Activated T-cell treated with anti-CD3 and anti-CD28 coated beads, Interleukin-2, amount 50 U/mL, for 72 hours (primary cell): ENCODE results near the gene MCM5. TPM values are rescaled to one million over a fixed set of nuclear protein-coding genes. Genes with fewer than 3 reads are reported as not detected.

Experiments used
- ATAC-seq, 2 donors: fragments of 150-1000 bp; cut with Tn5 transposase; replicated peaks in 1 of 2; 2 replicates each; pipeline ENCODE4 v1.10.0; 2021; ENCODE audit warnings: moderate library complexity in 2 of 2, mild to moderate bottlenecking in 1 of 2
- DNase-seq, 2 donors: peaks; one replicate each; pipeline ENCODE4 v3.0.0; 2021 to 2022; ENCODE audit warnings: mixed read lengths in 1 of 2
- H3K27ac Mint-ChIP-seq: one replicate; pipeline ENCODE4 v1.8.0; 2022; ENCODE audit warnings: mild to moderate bottlenecking, moderate library complexity, mixed read lengths
- H3K27me3 Mint-ChIP-seq: one replicate; pipeline ENCODE4 v1.8.0; 2022; ENCODE audit warnings: low read depth, mixed read lengths
- H3K36me3 Mint-ChIP-seq, 2 donors: one replicate each; pipeline ENCODE4 v1.8.0; 2022; ENCODE audit warnings: mixed read lengths in 2 of 2, mild to moderate bottlenecking in 1 of 2; ENCODE audit not compliant: insufficient read depth in 2 of 2
- H3K4me1 Mint-ChIP-seq: one replicate; pipeline ENCODE4 v1.8.0; 2022; ENCODE audit warnings: low read depth, mixed read lengths
- H3K4me3 Mint-ChIP-seq, 2 donors: one replicate each; pipeline ENCODE4 v1.8.0; 2022; ENCODE audit warnings: mild to moderate bottlenecking in 2 of 2, mixed read lengths in 2 of 2, moderate library complexity in 2 of 2
- H3K9me3 Mint-ChIP-seq, 2 donors: one replicate each; pipeline ENCODE4 v1.8.0; 2022; ENCODE audit warnings: mixed read lengths in 2 of 2
- total RNA-seq, 2 donors: library from RNA; stranded (reverse); gene quantifications; one replicate each; pipeline ENCODE4 v1.2.3, GENCODE V29; 2022

The MCM5 gene
- total RNA-seq, 2 donors from 2014 or later: 290 to 370 TPM

DNA sequence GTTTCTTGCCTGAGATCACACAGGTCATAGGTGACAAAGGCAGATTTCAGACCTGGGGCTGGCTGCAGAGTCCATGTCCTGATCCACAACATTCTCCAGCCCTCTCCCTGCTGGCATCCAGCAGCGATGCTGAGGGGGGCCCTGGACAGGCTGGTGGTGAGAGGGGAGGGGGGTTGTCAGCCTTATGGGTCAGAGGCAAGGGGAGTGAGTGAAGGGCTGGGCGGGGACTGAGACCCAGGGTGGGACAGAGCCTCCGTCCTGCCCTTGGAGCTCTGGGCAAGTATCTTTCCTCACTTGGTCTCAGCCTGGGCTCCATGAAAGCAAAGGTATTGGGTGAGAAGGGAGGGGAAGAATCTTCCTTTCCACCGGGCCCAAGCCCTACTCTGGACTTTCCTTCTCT is 74.0 kb downstream of the MCM5 start:
- no peaks in the 10 kb centered on the region for H3K9me3 Mint-ChIP-seq
- H3K4me1 Mint-ChIP-seq: no peaks in the 10 kb centered on the region
- no peak overlapping the region for H3K4me3 Mint-ChIP-seq
- peaks cover 32% of the 10 kb centered on the region for H3K27me3 Mint-ChIP-seq
- H3K36me3 Mint-ChIP-seq: peaks cover 4 to 14% of the 10 kb centered on the region in 2 donors
- no peak overlapping the region for H3K27ac Mint-ChIP-seq
- ATAC-seq (no peak), DNase-seq (no peak)

Other genes with a start within 250 kb of the MCM5 start
- gene HMGXB4, start 142.6 kb upstream of the MCM5 start, total RNA-seq: 10 to 100 TPM; 39.3 to 43.5 TPM
- 10 to 100 TPM; 38.4 to 40.4 TPM for gene TOM1, start 100.2 kb upstream of the MCM5 start, total RNA-seq
- under 1 TPM; 0.34 to 0.76 TPM for gene HMOX1, start 19.0 kb upstream of the MCM5 start, total RNA-seq
- gene RASD2, start 140.7 kb downstream of the MCM5 start, total RNA-seq: under 1 TPM; 0.19 to 0.28 TPM
- gene MB, start 217.2 kb downstream of the MCM5 start, total RNA-seq: under 1 TPM; 0.24 to 0.69 TPM
- 10 to 100 TPM; 42.0 to 56.0 TPM for gene APOL6, start 248.3 kb downstream of the MCM5 start, total RNA-seq